Measurements from ENCODE around the gene CD58.
"Not testable (repeated sequence)": the region's sequence is repeated elsewhere in the genome, so short reads cannot be mapped to it uniquely, and the experiment has no call there.

The CD58 gene

GRCh38 chr1:116570358-116571214, at the start of gene CD58:
TSS of gene CD58 (minus strand) at chr1:116571026. CDS start at chr1:116570972, 54 bp downstream.
- peak; percentile 96 for DNase-seq (ENCODE audit: low spot score)

GRCh38 chr1:116620392-116620791, 49.6 kb upstream of the CD58 start:
- DNase-seq (ENCODE audit: low spot score), result not testable (repeated sequence)

- DNase-seq (ENCODE audit: low spot score), result not testable (repeated sequence)
Observed at GRCh38 chr1:116619106-116619505, 48.3 kb upstream of the CD58 start.

- DNase-seq (ENCODE audit: low spot score), result not testable (repeated sequence)
Observed at GRCh38 chr1:116617808-116618207, 47.0 kb upstream of the CD58 start.

GRCh38 chr1:116613825-116614224, 43.0 kb upstream of the CD58 start:
- not testable (repeated sequence) for DNase-seq (ENCODE audit: low spot score)

GRCh38 chr1:116609801-116610371, 39.1 kb upstream of the CD58 start:
- not testable (repeated sequence) for DNase-seq (ENCODE audit: low spot score)

GRCh38 chr1:116608841-116609240, 38.0 kb upstream of the CD58 start:
- DNase-seq (ENCODE audit: low spot score), result not testable (repeated sequence)

GRCh38 chr1:116608151-116608550, 37.3 kb upstream of the CD58 start:
- not testable (repeated sequence) for DNase-seq (ENCODE audit: low spot score)

- not testable (repeated sequence) for DNase-seq (ENCODE audit: low spot score)
Observed at GRCh38 chr1:116607463-116607862, 36.6 kb upstream of the CD58 start.

GRCh38 chr1:116606067-116606466, 35.2 kb upstream of the CD58 start:
- not testable (repeated sequence) for DNase-seq (ENCODE audit: low spot score)

GRCh38 chr1:116605315-116605714, 34.5 kb upstream of the CD58 start:
- no peak for DNase-seq (ENCODE audit: low spot score)

- not testable (repeated sequence) for DNase-seq (ENCODE audit: low spot score)
Observed at GRCh38 chr1:116604408-116604807, 33.6 kb upstream of the CD58 start.

- DNase-seq (ENCODE audit: low spot score), result not testable (repeated sequence)
Observed at GRCh38 chr1:116603646-116604045, 32.8 kb upstream of the CD58 start.

GRCh38 chr1:116599369-116599768, 28.5 kb upstream of the CD58 start:
- not testable (repeated sequence) for DNase-seq (ENCODE audit: low spot score)

GRCh38 chr1:116598420-116599036, 27.7 kb upstream of the CD58 start:
- DNase-seq (ENCODE audit: low spot score), result not testable (repeated sequence)

- not testable (repeated sequence) for DNase-seq (ENCODE audit: low spot score)
Observed at GRCh38 chr1:116597388-116597787, 26.6 kb upstream of the CD58 start.

- DNase-seq (ENCODE audit: low spot score), result not testable (repeated sequence)
Observed at GRCh38 chr1:116596742-116597307, 26.0 kb upstream of the CD58 start.

GRCh38 chr1:116595946-116596741, 25.3 kb upstream of the CD58 start:
- DNase-seq (ENCODE audit: low spot score), result peak; percentile 47

GRCh38 chr1:116595065-116595840, 24.4 kb upstream of the CD58 start:
- not testable (repeated sequence) for DNase-seq (ENCODE audit: low spot score)

GRCh38 chr1:116593977-116594376, 23.2 kb upstream of the CD58 start:
- not testable (repeated sequence) for DNase-seq (ENCODE audit: low spot score)

- DNase-seq (ENCODE audit: low spot score), result not testable (repeated sequence)
Observed at GRCh38 chr1:116593401-116593800, 22.6 kb upstream of the CD58 start.

Data from GM03348 (cell line).